CD14-positive monocyte (primary cell): ENCODE measurements around the gene TFF1. TPM values are rescaled to one million over a fixed set of nuclear protein-coding genes. Genes with fewer than 3 reads are reported as not detected.

ENCODE experiments used
- DNase-seq, 3 donors: peaks; one replicate each; pipeline ENCODE4 v3.0.0-alpha.2; 2011 to 2022
- H2AFZ ChIP-seq: 2 replicates; pipeline ENCODE4 v1.6.0; 2012; ENCODE audit warnings: mild to moderate bottlenecking, low read depth, low read length, inconsistent platforms; ENCODE audit not compliant: insufficient read depth, poor library complexity, severe bottlenecking
- H3K27ac ChIP-seq, 2 donors: 1 replicate in 1 of 2; 2 replicates in 1 of 2; pipeline ENCODE4 v1.5.1; 2012 to 2013; ENCODE audit warnings: low read length in 2 of 2, control low read depth in 1 of 2, inconsistent platforms in 1 of 2, low read depth in 1 of 2, mild to moderate bottlenecking in 1 of 2
- H3K27me3 ChIP-seq, 2 donors: one replicate each; pipeline versions ENCODE4 v1.6.0 to v1.6.1; 2011 to 2013; ENCODE audit warnings: low read length in 2 of 2; ENCODE audit not compliant: control insufficient read depth in 2 of 2, insufficient read depth in 2 of 2
- H3K36me3 ChIP-seq, 2 donors: replicated peaks in 1 of 2; 1 replicate in 1 of 2; 2 replicates in 1 of 2; pipeline versions ENCODE4 v1.5.1 to v1.6.1; 2012 to 2013; ENCODE audit warnings: low read length in 2 of 2, control low read depth in 1 of 2, inconsistent platforms in 1 of 2, mild to moderate bottlenecking in 1 of 2; ENCODE audit not compliant: insufficient read depth in 2 of 2, control insufficient read depth in 1 of 2
- H3K4me1 ChIP-seq, 2 donors: 1 replicate in 1 of 2; 2 replicates in 1 of 2; pipeline versions ENCODE4 v1.5.1 to v1.6.1; 2012 to 2013; ENCODE audit warnings: low read length in 2 of 2, control low read depth in 1 of 2, inconsistent platforms in 1 of 2, mild to moderate bottlenecking in 1 of 2, moderate library complexity in 1 of 2; ENCODE audit not compliant: insufficient read depth in 2 of 2, control insufficient read depth in 1 of 2
- H3K4me2 ChIP-seq: replicated peaks from 2 replicates; pipeline ENCODE3; 2012; ENCODE audit warnings: low read length, moderate library complexity, mild to moderate bottlenecking; ENCODE audit not compliant: poor library complexity, severe bottlenecking; ENCODE audit errors: extremely low read depth
- H3K4me3 ChIP-seq, 3 experiments: fragments of 200-600 bp in 1 of 3; sonication (generic) in 1 of 3; replicated peaks in 1 of 3; 1 replicate in 2 of 3; 2 replicates in 1 of 3; pipeline ENCODE4 v1.5.1; 2011 to 2013; ENCODE audit warnings: low read length in 3 of 3, mild to moderate bottlenecking in 3 of 3, control low read depth in 2 of 3, low read depth in 2 of 3, inconsistent platforms in 1 of 3, moderate library complexity in 1 of 3
- H3K79me2 ChIP-seq: 2 replicates; pipeline ENCODE4 v1.6.0; 2012; ENCODE audit warnings: mild to moderate bottlenecking, control low read depth, inconsistent platforms, low read length, moderate library complexity; ENCODE audit not compliant: insufficient read depth
- H3K9ac ChIP-seq: 2 replicates; pipeline ENCODE4 v1.6.0; 2017; ENCODE audit warnings: low read length, mild to moderate bottlenecking; ENCODE audit not compliant: insufficient read depth, poor library complexity, severe bottlenecking
- H3K9me3 ChIP-seq, 2 donors: replicated peaks in 1 of 2; 1 replicate in 1 of 2; 2 replicates in 1 of 2; pipeline versions ENCODE4 v1.5.1 to v1.6.1; 2012 to 2013; ENCODE audit warnings: low read length in 2 of 2, control low read depth in 1 of 2; ENCODE audit not compliant: control insufficient read depth in 1 of 2, insufficient read depth in 1 of 2
- H4K20me1 ChIP-seq: 2 replicates; pipeline ENCODE4 v1.6.0; 2012; ENCODE audit warnings: mild to moderate bottlenecking, low read length, control low read depth, moderate library complexity; ENCODE audit not compliant: insufficient read depth
- H3K27ac Mint-ChIP-seq, 7 donors: one replicate each; pipeline ENCODE4 v1.8.0; 2020; ENCODE audit warnings: mild to moderate bottlenecking in 7 of 7, mixed read lengths in 7 of 7, moderate library complexity in 6 of 7, inconsistent platforms in 2 of 7
- H3K27me3 Mint-ChIP-seq, 3 donors: one replicate each; pipeline ENCODE4 v1.8.0; 2021 to 2022; ENCODE audit warnings: low read depth in 3 of 3, mild to moderate bottlenecking in 3 of 3, mixed read lengths in 3 of 3, moderate library complexity in 3 of 3, inconsistent platforms in 1 of 3
- H3K36me3 Mint-ChIP-seq, 2 donors: one replicate each; pipeline ENCODE4 v1.8.0; 2020; ENCODE audit warnings: mixed read lengths in 2 of 2, inconsistent platforms in 1 of 2, mild to moderate bottlenecking in 1 of 2
- H3K4me1 Mint-ChIP-seq: one replicate; pipeline ENCODE4 v1.8.0; 2020; ENCODE audit warnings: mild to moderate bottlenecking, mixed read lengths
- H3K4me3 Mint-ChIP-seq, 2 donors: one replicate each; pipeline ENCODE4 v1.8.0; 2020; ENCODE audit warnings: mild to moderate bottlenecking in 2 of 2, mixed read lengths in 2 of 2, moderate library complexity in 1 of 2
- H3K9me3 Mint-ChIP-seq, 7 donors: one replicate each; pipeline ENCODE4 v1.8.0; 2020 to 2022; ENCODE audit warnings: mixed read lengths in 7 of 7, mild to moderate bottlenecking in 6 of 7, moderate library complexity in 6 of 7, inconsistent platforms in 2 of 7
- CTCF ChIP-seq: fragments of 200-600 bp; IDR thresholded peaks from one replicate; pipeline ENCODE4 v1.8.0; 2022; ENCODE audit warnings: antibody characterized with exemption, mild to moderate bottlenecking
- WGBS: methylation state at CpG from one replicate; pipeline ENCODE4 v1.1.5; 2013; ENCODE audit warnings: missing lambda C conversion rate; ENCODE audit not compliant: insufficient coverage; 5-methylcytosine and 5-hydroxymethylcytosine counted together
- intact Hi-C, 2 donors: fragments of 100-400 bp; cut with micrococcal nuclease; formaldehyde crosslinking; loops; one replicate each; pipeline versions ENCODE4 v1.15.0 to v1.15.1; 2023
- polyA plus RNA-seq, 3 donors: library from polyadenylated mRNA; depleted of rRNA in 1 of 3; unstranded in 2 of 3; stranded (reverse) in 1 of 3; fragments of 300-500 nt in 2 of 3; fragments of >200 nt in 1 of 3; fragmentation: Illumina TruSeq in 2 of 3; gene quantifications; 1 replicate in 2 of 3; 2 replicates in 1 of 3; pipeline ENCODE4 v1.2.3, GENCODE V29; 2012 to 2021

Gene TFF1
- polyA plus RNA-seq, 3 donors, result not detected

GRCh38 chr21:42376338-42376982 is 10.1 kb upstream of the TFF1 start:
- Mint-ChIP-seq H3K4me1 (peaks cover 6% of the 10 kb centered on the region), H3K36me3 (no peaks in the 10 kb centered on the region), H3K27ac (no peak overlapping the region), H3K27me3 (peaks cover 3 to 8% (median 7%) of the 10 kb centered on the region in 3 donors), H3K4me3 (no peak overlapping the region), H3K9me3 (peaks cover under 1 to 2% (median 2%) of the 10 kb centered on the region in 7 donors)
- no peak overlapping the region for H3K27ac ChIP-seq
- no peak overlapping the region for H2AFZ ChIP-seq
- H3K9ac ChIP-seq, result no peak overlapping the region
- no peaks in the 10 kb centered on the region for H3K79me2 ChIP-seq
- H3K27me3 ChIP-seq, result no peaks in the 10 kb centered on the region
- TF ChIP-seq CTCF, result peak; percentile 48
- no peaks in the 10 kb centered on the region for H3K36me3 ChIP-seq
- intact Hi-C loops, result no loop called here
- H3K9me3 ChIP-seq, result peaks cover under 1 to 4% of the 10 kb centered on the region in 2 donors
- no peaks in the 10 kb centered on the region for H4K20me1 ChIP-seq
- H3K4me1 ChIP-seq, result no peaks in the 10 kb centered on the region
- 80% methylated on average over 27 of the region's 32 CpGs for WGBS
- no peak overlapping the region for H3K4me2 ChIP-seq
- no peak overlapping the region for H3K4me3 ChIP-seq
- DNase-seq, result no peak

- no peaks in the 10 kb centered on the region for H3K36me3 ChIP-seq
- H3K27me3 ChIP-seq, result no peaks in the 10 kb centered on the region
- intact Hi-C loops, result no loop called here
- H3K27ac Mint-ChIP-seq, result no peak overlapping the region
- H3K4me2 ChIP-seq, result no peak overlapping the region
- no peaks in the 10 kb centered on the region for H3K9me3 Mint-ChIP-seq
- no peaks in the 10 kb centered on the region for H4K20me1 ChIP-seq
- H3K4me3 Mint-ChIP-seq, result no peak overlapping the region
- no peak overlapping the region for H3K27ac ChIP-seq
- no peak for DNase-seq
- no peak overlapping the region for H3K9ac ChIP-seq
- peaks cover 3 to 8% (median 7%) of the 10 kb centered on the region in 3 donors for H3K27me3 Mint-ChIP-seq
- no peaks in the 10 kb centered on the region for H3K36me3 Mint-ChIP-seq
- no peaks in the 10 kb centered on the region for H3K4me1 ChIP-seq
- no peaks in the 10 kb centered on the region for H3K79me2 ChIP-seq
- peaks cover 6% of the 10 kb centered on the region for H3K4me1 Mint-ChIP-seq
- WGBS, result 100% methylated on average over 1 of the region's 3 CpGs
- no peak overlapping the region for H2AFZ ChIP-seq
- H3K9me3 ChIP-seq, result no peaks in the 10 kb centered on the region
- no peak for TF ChIP-seq CTCF
- H3K4me3 ChIP-seq, result no peak overlapping the region
Observed at GRCh38 chr21:42375966-42376337, 9.6 kb upstream of the TFF1 start.
